Activated naive CD8-positive, alpha-beta T cell treated with anti-CD3 and anti-CD28 coated beads for 36 hours (primary cell): ENCODE data around the gene PAX8. TPM values are rescaled to one million over a fixed set of nuclear protein-coding genes. Genes with fewer than 3 reads are reported as not detected.
A peak's percentile ranks its signal among the peaks of the same experiment; 100 is the strongest.

Experiments used
- DNase-seq: peaks from one replicate; pipeline ENCODE4 v3.0.0; 2021
- H3K27ac Mint-ChIP-seq: one replicate; pipeline ENCODE4 v1.8.0; 2022; ENCODE audit warnings: mild to moderate bottlenecking, moderate library complexity, mixed read lengths
- H3K27me3 Mint-ChIP-seq: one replicate; pipeline ENCODE4 v1.8.0; 2022; ENCODE audit warnings: mild to moderate bottlenecking, mixed read lengths
- H3K36me3 Mint-ChIP-seq: one replicate; pipeline ENCODE4 v1.8.0; 2021; ENCODE audit warnings: mild to moderate bottlenecking, mixed read lengths
- H3K4me1 Mint-ChIP-seq: one replicate; pipeline ENCODE4 v1.8.0; 2021; ENCODE audit warnings: mixed read lengths
- H3K4me3 Mint-ChIP-seq: one replicate; pipeline ENCODE4 v1.8.0; 2022; ENCODE audit warnings: mild to moderate bottlenecking, moderate library complexity, mixed read lengths
- H3K9me3 Mint-ChIP-seq: one replicate; pipeline ENCODE4 v1.8.0; 2022; ENCODE audit warnings: mixed read lengths
- total RNA-seq, 2 experiments: library from RNA; stranded (reverse); gene quantifications; one replicate each; pipeline ENCODE4 v1.2.3, GENCODE V29; 2021

The PAX8 gene
- total RNA-seq, 2 experiments from 2014 or later: 2.0 to 2.3 TPM

GRCh38 chr2:113178069-113178746 is 100.5 kb downstream of the PAX8 start:
- H3K4me3 Mint-ChIP-seq: peak overlapping the region; percentile 59
- H3K36me3 Mint-ChIP-seq: peaks cover 67% of the 10 kb centered on the region
- no peaks in the 10 kb centered on the region for H3K9me3 Mint-ChIP-seq
- peaks cover 74% of the 10 kb centered on the region for H3K4me1 Mint-ChIP-seq
- DNase-seq: no peak
- no peaks in the 10 kb centered on the region for H3K27me3 Mint-ChIP-seq
- H3K27ac Mint-ChIP-seq: peak overlapping the region; percentile 84

- Mint-ChIP-seq H3K27ac (peak overlapping the region; percentile 71), H3K36me3 (peaks cover 71% of the 10 kb centered on the region), H3K9me3 (no peaks in the 10 kb centered on the region), H3K27me3 (no peaks in the 10 kb centered on the region), H3K4me3 (peak overlapping the region; percentile 93), H3K4me1 (peaks cover 77% of the 10 kb centered on the region)
- DNase-seq: no peak
Measured at GRCh38 chr2:113176696-113177355, 101.9 kb downstream of the PAX8 start.

- DNase-seq: no peak
- Mint-ChIP-seq H3K4me1 (peaks cover 77% of the 10 kb centered on the region), H3K9me3 (peaks cover 4% of the 10 kb centered on the region), H3K27me3 (no peaks in the 10 kb centered on the region), H3K27ac (peak overlapping the region; percentile 95), H3K4me3 (peak overlapping the region; percentile 93), H3K36me3 (peaks cover 78% of the 10 kb centered on the region)
Measured at GRCh38 chr2:113175736-113176695, 102.7 kb downstream of the PAX8 start.

GRCh38 chr2:113175042-113175628 is 103.6 kb downstream of the PAX8 start:
- DNase-seq: peak; percentile 74
- no peaks in the 10 kb centered on the region for H3K27me3 Mint-ChIP-seq
- peak overlapping the region; percentile 95 for H3K27ac Mint-ChIP-seq
- H3K4me3 Mint-ChIP-seq: peak overlapping the region; percentile 93
- peaks cover 5% of the 10 kb centered on the region for H3K9me3 Mint-ChIP-seq
- peaks cover 69% of the 10 kb centered on the region for H3K4me1 Mint-ChIP-seq
- H3K36me3 Mint-ChIP-seq: peaks cover 78% of the 10 kb centered on the region

GRCh38 chr2:113174376-113174750 is 104.4 kb downstream of the PAX8 start:
- Mint-ChIP-seq H3K9me3 (peaks cover 8% of the 10 kb centered on the region), H3K4me3 (peak overlapping the region; percentile 93), H3K4me1 (peaks cover 67% of the 10 kb centered on the region), H3K36me3 (peaks cover 80% of the 10 kb centered on the region), H3K27me3 (no peaks in the 10 kb centered on the region), H3K27ac (peak overlapping the region; percentile 95)
- DNase-seq: no peak

- H3K36me3 Mint-ChIP-seq: peaks cover 78% of the 10 kb centered on the region
- peak within 1 kb of the TSS; percentile 95 for H3K27ac Mint-ChIP-seq
- H3K4me3 Mint-ChIP-seq: peak within 1 kb of the TSS; percentile 93
Measured at GRCh38 chr2:113173542-113174375, 105.0 kb downstream of the PAX8 start, which contains the start of gene PSD4. Gene PSD4 (plus strand): TSS chr2:113173971. CDS start chr2:113182457, 8,486 bp downstream.

GRCh38 chr2:113172721-113173541 is 105.8 kb downstream of the PAX8 start:
- no peaks in the 10 kb centered on the region for H3K27me3 Mint-ChIP-seq
- peaks cover 66% of the 10 kb centered on the region for H3K4me1 Mint-ChIP-seq
- H3K27ac Mint-ChIP-seq: peak overlapping the region; percentile 95
- peaks cover 74% of the 10 kb centered on the region for H3K36me3 Mint-ChIP-seq
- peak overlapping the region; percentile 93 for H3K4me3 Mint-ChIP-seq
- DNase-seq: no peak
- H3K9me3 Mint-ChIP-seq: peaks cover 8% of the 10 kb centered on the region

More at GRCh38 chr2:113173542-113174375, 105.0 kb downstream of the PAX8 start, which contains the start of gene PSD4:
- DNase-seq: peak; percentile 89
- Mint-ChIP-seq H3K4me1 (peaks cover 66% of the 10 kb centered on the region), H3K9me3 (peaks cover 8% of the 10 kb centered on the region), H3K27me3 (no peaks in the 10 kb centered on the region)

GRCh38 chr2:113171334-113172075 is 107.2 kb downstream of the PAX8 start:
- Mint-ChIP-seq H3K36me3 (peaks cover 61% of the 10 kb centered on the region), H3K9me3 (peaks cover 8% of the 10 kb centered on the region), H3K27ac (peak overlapping the region; percentile 11), H3K4me1 (peaks cover 64% of the 10 kb centered on the region), H3K27me3 (no peaks in the 10 kb centered on the region), H3K4me3 (no peak overlapping the region)
- DNase-seq: no peak

GRCh38 chr2:113169586-113169985 is 109.1 kb downstream of the PAX8 start:
- DNase-seq: no peak
- peaks cover 8% of the 10 kb centered on the region for H3K9me3 Mint-ChIP-seq
- peaks cover 67% of the 10 kb centered on the region for H3K4me1 Mint-ChIP-seq
- H3K4me3 Mint-ChIP-seq: no peak overlapping the region
- no peaks in the 10 kb centered on the region for H3K27me3 Mint-ChIP-seq
- peak overlapping the region; percentile 64 for H3K27ac Mint-ChIP-seq
- peaks cover 46% of the 10 kb centered on the region for H3K36me3 Mint-ChIP-seq

GRCh38 chr2:113169002-113169530 is 109.7 kb downstream of the PAX8 start:
- peak; percentile 28 for DNase-seq
- H3K4me1 Mint-ChIP-seq: peaks cover 69% of the 10 kb centered on the region
- peak overlapping the region; percentile 98 for H3K27ac Mint-ChIP-seq
- peaks cover 41% of the 10 kb centered on the region for H3K36me3 Mint-ChIP-seq
- peaks cover 8% of the 10 kb centered on the region for H3K9me3 Mint-ChIP-seq
- peak overlapping the region; percentile 30 for H3K4me3 Mint-ChIP-seq
- no peaks in the 10 kb centered on the region for H3K27me3 Mint-ChIP-seq

GRCh38 chr2:113167962-113168340 is 110.8 kb downstream of the PAX8 start:
- Mint-ChIP-seq H3K27me3 (no peaks in the 10 kb centered on the region), H3K4me1 (peaks cover 63% of the 10 kb centered on the region), H3K27ac (peak overlapping the region; percentile 98), H3K9me3 (peaks cover 8% of the 10 kb centered on the region), H3K36me3 (peaks cover 34% of the 10 kb centered on the region), H3K4me3 (peak overlapping the region; percentile 30)
- DNase-seq: no peak

- Mint-ChIP-seq H3K36me3 (peaks cover 30% of the 10 kb centered on the region), H3K4me3 (peak overlapping the region; percentile 67), H3K27me3 (no peaks in the 10 kb centered on the region), H3K4me1 (peaks cover 63% of the 10 kb centered on the region), H3K9me3 (peaks cover 8% of the 10 kb centered on the region), H3K27ac (peak overlapping the region; percentile 98)
- peak; percentile 46 for DNase-seq
Measured at GRCh38 chr2:113167115-113167932, 111.4 kb downstream of the PAX8 start.
